Activated CD4-positive, alpha-beta memory T cell treated with anti-CD3 and anti-CD28 coated beads for 36 hours (primary cell): Measurements from ENCODE around the gene ZNF789. TPM values are rescaled to one million over a fixed set of nuclear protein-coding genes. Genes with fewer than 3 reads are reported as not detected.

Experiments
- CTCF ChIA-PET: fragments of 350-600 bp; sonication (Branson Sonifier 250); formaldehyde crosslinking; loops from one replicate; lab custom pipeline; 2021; ENCODE audit warnings: antibody characterized with exemption, inconsistent platforms; lab: Charles Lee
- POLR2A ChIA-PET: fragments of 350-600 bp; sonication (Branson Sonifier 250); formaldehyde crosslinking; loops from one replicate; lab custom pipeline; 2021; ENCODE audit warnings: antibody characterized with exemption; lab: Charles Lee
- DNase-seq: peaks from one replicate; pipeline ENCODE4 v3.0.0-alpha.2; 2020
- H3K27ac Mint-ChIP-seq: one replicate; pipeline ENCODE4 v1.8.0; 2021; ENCODE audit warnings: mixed read lengths
- H3K27me3 Mint-ChIP-seq: one replicate; pipeline ENCODE4 v1.8.0; 2021; ENCODE audit warnings: mixed read lengths
- H3K36me3 Mint-ChIP-seq: one replicate; pipeline ENCODE4 v1.8.0; 2021; ENCODE audit warnings: mixed read lengths
- H3K4me1 Mint-ChIP-seq: one replicate; pipeline ENCODE4 v1.8.0; 2021; ENCODE audit warnings: low read depth, mixed read lengths
- H3K4me3 Mint-ChIP-seq: one replicate; pipeline ENCODE4 v1.8.0; 2021; ENCODE audit warnings: mild to moderate bottlenecking, mixed read lengths
- H3K9me3 Mint-ChIP-seq: one replicate; pipeline ENCODE4 v1.8.0; 2021; ENCODE audit warnings: mixed read lengths
- intact Hi-C: fragments of 100-400 bp; cut with micrococcal nuclease; formaldehyde crosslinking; loops from one replicate; pipeline ENCODE4 v1.15.1; 2023
- total RNA-seq, 2 experiments: library from RNA; stranded (reverse); gene quantifications; one replicate each; pipeline ENCODE4 v1.2.3, GENCODE V29; 2021

Gene ZNF789
- total RNA-seq, 2 experiments from 2014 or later: 14.2 to 15.6 TPM

DNA sequence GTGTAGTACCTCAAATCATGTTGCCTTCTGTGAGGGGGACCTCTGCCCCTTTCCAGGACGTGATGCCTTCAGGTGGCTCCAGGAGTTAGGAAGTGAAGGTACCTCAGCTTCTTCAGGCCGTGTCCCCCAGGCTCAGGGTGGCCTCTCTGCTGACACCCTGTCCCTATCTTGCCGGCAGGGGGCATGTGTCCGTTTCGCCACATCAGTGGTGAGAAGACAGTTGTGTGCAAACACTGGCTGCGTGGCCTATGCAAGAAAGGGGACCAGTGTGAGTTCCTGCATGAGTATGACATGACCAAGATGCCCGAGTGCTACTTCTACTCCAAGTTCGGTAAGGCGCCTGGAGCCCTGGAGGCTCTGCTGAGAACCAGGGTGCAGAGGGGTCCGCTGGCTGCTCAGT lies 24.7 kb upstream of the ZNF789 start:
- peaks cover 39% of the 10 kb centered on the region for H3K36me3 Mint-ChIP-seq
- H3K4me1 Mint-ChIP-seq: peaks cover 4% of the 10 kb centered on the region
- no peaks in the 10 kb centered on the region for H3K9me3 Mint-ChIP-seq
- CTCF ChIA-PET: no interaction called here
- H3K27ac Mint-ChIP-seq: no peak overlapping the region
- peak; percentile 21 for DNase-seq
- POLR2A ChIA-PET: no interaction called here
- intact Hi-C loops: no loop called here
- no peak overlapping the region for H3K4me3 Mint-ChIP-seq
- no peaks in the 10 kb centered on the region for H3K27me3 Mint-ChIP-seq

DNA sequence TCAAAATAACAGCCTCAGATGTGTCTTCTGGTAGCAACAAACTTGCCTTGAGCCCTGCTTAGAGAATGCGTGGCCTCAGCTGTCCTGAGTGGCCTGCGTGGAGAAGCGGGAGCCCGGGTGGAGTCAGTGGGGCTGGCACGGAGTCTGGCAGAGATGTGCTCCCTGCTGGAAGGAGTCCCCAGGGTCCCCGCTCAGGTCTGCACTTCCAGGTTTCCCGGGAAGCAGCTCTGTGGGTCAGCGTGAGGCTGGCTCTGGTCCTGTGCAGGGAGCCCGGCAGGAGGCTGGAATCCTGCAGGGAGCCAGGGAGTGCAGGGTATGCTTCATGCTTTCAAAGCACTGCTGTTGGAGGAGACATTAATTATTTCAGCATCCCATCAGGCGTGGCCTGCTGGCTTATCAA lies 23.8 kb upstream of the ZNF789 start:
- DNase-seq: no peak
- H3K9me3 Mint-ChIP-seq: no peaks in the 10 kb centered on the region
- CTCF ChIA-PET: interaction anchor here (1.1 kb wide), 1 partner anchor 33 kb away, joined by 3 read pairs; no protein-coding TSS in a partner anchor
- H3K27ac Mint-ChIP-seq: no peak overlapping the region
- POLR2A ChIA-PET: interaction anchor here (0.6 kb wide), 2 partner anchors 40 to 429 kb away, joined by 3 to 4 read pairs; no protein-coding TSS in a partner anchor
- H3K27me3 Mint-ChIP-seq: no peaks in the 10 kb centered on the region
- H3K4me1 Mint-ChIP-seq: no peaks in the 10 kb centered on the region
- intact Hi-C loops: no loop called here
- H3K36me3 Mint-ChIP-seq: peaks cover 37% of the 10 kb centered on the region
- H3K4me3 Mint-ChIP-seq: no peak overlapping the region

- Mint-ChIP-seq H3K27me3 (no peaks in the 10 kb centered on the region), H3K9me3 (no peaks in the 10 kb centered on the region), H3K4me1 (no peaks in the 10 kb centered on the region), H3K4me3 (no peak overlapping the region), H3K27ac (no peak overlapping the region), H3K36me3 (peaks cover 39% of the 10 kb centered on the region)
- intact Hi-C loops: no loop called here
- CTCF ChIA-PET: interaction anchor here (0.7 to 1.1 kb wide), 2 partner anchors 15 to 33 kb away, joined by 3 read pairs; no protein-coding TSS in a partner anchor
- no peak for DNase-seq
- POLR2A ChIA-PET: interaction anchor here (0.6 to 1.5 kb wide), 3 partner anchors 10 to 428 kb away, joined by 3 to 4 read pairs (median 4); no protein-coding TSS in a partner anchor
These were observed 23.4 kb upstream of the ZNF789 start for GRCh38 chr7:99449326-99449725.

GRCh38 chr7:99451936-99452335 lies 20.8 kb upstream of the ZNF789 start:
- Mint-ChIP-seq H3K4me3 (no peak overlapping the region), H3K27ac (no peak overlapping the region), H3K9me3 (no peaks in the 10 kb centered on the region), H3K4me1 (no peaks in the 10 kb centered on the region), H3K36me3 (peaks cover 29% of the 10 kb centered on the region), H3K27me3 (no peaks in the 10 kb centered on the region)
- CTCF ChIA-PET: interaction anchor here (0.5 kb wide), 1 partner anchor 1481 kb away, joined by 4 read pairs; no protein-coding TSS in a partner anchor
- DNase-seq: no peak
- POLR2A ChIA-PET: no interaction called here
- intact Hi-C loops: no loop called here

DNA sequence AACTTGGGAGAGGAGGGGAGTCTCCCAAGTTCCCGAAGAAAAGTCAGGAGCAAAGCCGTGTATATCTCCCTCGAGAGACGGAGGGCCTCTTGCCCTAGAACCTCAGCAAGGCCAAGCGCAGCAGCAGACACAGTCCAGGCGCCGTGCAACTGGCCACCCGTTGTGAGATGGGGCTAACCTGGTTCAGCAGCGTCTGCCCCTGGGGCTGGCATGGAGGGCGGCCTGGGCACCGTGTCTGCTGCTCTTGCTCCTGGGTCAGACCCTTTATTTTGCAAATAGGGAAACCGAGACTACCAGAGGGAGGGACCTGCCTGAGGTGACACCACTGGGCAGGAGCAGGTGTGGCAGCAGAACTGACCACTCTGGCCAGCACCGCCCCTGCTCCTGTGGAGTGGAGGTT lies 20.1 kb upstream of the ZNF789 start:
- peaks cover 29% of the 10 kb centered on the region for H3K36me3 Mint-ChIP-seq

GRCh38 chr7:99453105-99453504 lies 19.6 kb upstream of the ZNF789 start:
- peaks cover 28% of the 10 kb centered on the region for H3K36me3 Mint-ChIP-seq
- ChIA-PET CTCF (no interaction called here), POLR2A (no interaction called here)
- H3K27ac Mint-ChIP-seq: no peak overlapping the region
- intact Hi-C loops: no loop called here
- no peaks in the 10 kb centered on the region for H3K27me3 Mint-ChIP-seq
- H3K4me1 Mint-ChIP-seq: no peaks in the 10 kb centered on the region
- no peaks in the 10 kb centered on the region for H3K9me3 Mint-ChIP-seq
- H3K4me3 Mint-ChIP-seq: no peak overlapping the region
- DNase-seq: no peak

More for the DNA sequence above, 20.1 kb upstream of the ZNF789 start:
- Mint-ChIP-seq H3K27ac (no peak overlapping the region), H3K4me3 (no peak overlapping the region), H3K4me1 (no peaks in the 10 kb centered on the region), H3K9me3 (no peaks in the 10 kb centered on the region), H3K27me3 (no peaks in the 10 kb centered on the region)
- intact Hi-C loops: no loop called here
- DNase-seq: no peak
- POLR2A ChIA-PET: no interaction called here
- CTCF ChIA-PET: no interaction called here

- DNase-seq: no peak
- Mint-ChIP-seq H3K4me1 (peaks cover 17% of the 10 kb centered on the region), H3K27me3 (no peaks in the 10 kb centered on the region), H3K4me3 (no peak overlapping the region), H3K9me3 (no peaks in the 10 kb centered on the region), H3K36me3 (peaks cover 32% of the 10 kb centered on the region), H3K27ac (no peak overlapping the region)
- ChIA-PET CTCF (no interaction called here), POLR2A (interaction anchor here (1.6 kb wide), 1 partner anchor 9 kb away, joined by 5 read pairs; no protein-coding TSS in a partner anchor)
- intact Hi-C loops: no loop called here
These were observed 16.8 kb upstream of the ZNF789 start for GRCh38 chr7:99455874-99456273.

DNA sequence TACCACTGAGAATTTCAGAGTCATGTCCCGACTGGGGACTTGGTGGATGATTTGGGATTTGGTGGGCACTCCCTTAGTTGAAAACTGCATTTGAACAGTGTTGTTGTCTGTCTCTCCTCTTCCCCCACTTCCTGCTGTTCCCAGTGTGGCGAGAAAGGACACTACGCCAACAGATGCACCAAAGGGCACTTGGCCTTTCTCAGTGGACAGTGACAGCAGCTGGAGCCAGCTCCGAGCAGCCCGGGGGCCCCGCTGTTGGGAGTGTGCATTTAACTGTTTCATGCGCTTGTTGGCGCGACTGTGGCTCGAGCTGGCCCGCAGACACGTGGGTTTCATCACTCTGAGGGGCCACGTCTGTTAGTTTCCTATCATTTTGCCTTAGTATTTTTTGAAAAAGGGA lies 16.4 kb upstream of the ZNF789 start:
- intact Hi-C loops: no loop called here
- Mint-ChIP-seq H3K27ac (no peak overlapping the region), H3K36me3 (peaks cover 29% of the 10 kb centered on the region), H3K4me3 (no peak overlapping the region), H3K9me3 (no peaks in the 10 kb centered on the region), H3K27me3 (no peaks in the 10 kb centered on the region), H3K4me1 (peaks cover 20% of the 10 kb centered on the region)
- DNase-seq: no peak
- ChIA-PET CTCF (no interaction called here), POLR2A (interaction anchor here (1.6 kb wide), 1 partner anchor 9 kb away, joined by 5 read pairs; no protein-coding TSS in a partner anchor)

- CTCF ChIA-PET: no interaction called here
- peaks cover 31% of the 10 kb centered on the region for H3K36me3 Mint-ChIP-seq
- no peak overlapping the region for H3K27ac Mint-ChIP-seq
- no peaks in the 10 kb centered on the region for H3K9me3 Mint-ChIP-seq
- H3K27me3 Mint-ChIP-seq: no peaks in the 10 kb centered on the region
- H3K4me1 Mint-ChIP-seq: peaks cover 21% of the 10 kb centered on the region
- no peak for DNase-seq
- intact Hi-C loops: no loop called here
- POLR2A ChIA-PET: no interaction called here
- no peak overlapping the region for H3K4me3 Mint-ChIP-seq
These were observed 15.5 kb upstream of the ZNF789 start for GRCh38 chr7:99457050-99457649.

GRCh38 chr7:99457650-99458493 lies 14.8 kb upstream of the ZNF789 start:
- CTCF ChIA-PET: no interaction called here
- H3K36me3 Mint-ChIP-seq: peaks cover 34% of the 10 kb centered on the region
- no peaks in the 10 kb centered on the region for H3K9me3 Mint-ChIP-seq
- H3K4me3 Mint-ChIP-seq: no peak overlapping the region
- H3K4me1 Mint-ChIP-seq: peaks cover 24% of the 10 kb centered on the region
- no peak overlapping the region for H3K27ac Mint-ChIP-seq
- intact Hi-C loops: no loop called here
- no peak for DNase-seq
- POLR2A ChIA-PET: no interaction called here
- H3K27me3 Mint-ChIP-seq: no peaks in the 10 kb centered on the region

DNA sequence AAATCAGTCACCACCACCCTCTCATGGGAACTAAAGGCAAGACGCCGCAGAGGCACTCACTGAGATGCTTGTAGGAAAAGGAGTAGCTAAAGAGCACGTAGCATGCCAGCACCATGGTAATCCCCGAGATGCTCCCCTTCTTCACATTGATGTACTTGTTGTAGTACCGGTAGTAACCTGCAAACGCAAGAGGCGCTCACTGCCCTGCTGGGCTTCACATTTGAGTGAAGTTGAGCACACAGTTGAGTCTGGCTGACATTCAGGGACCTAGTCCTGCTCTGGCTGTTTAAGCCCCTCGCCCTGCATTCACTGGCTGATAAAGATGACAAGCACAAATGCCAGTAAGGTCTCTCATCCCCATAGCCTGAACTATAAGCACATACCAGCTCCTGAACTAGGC lies 13.6 kb upstream of the ZNF789 start:
- no peak overlapping the region for H3K4me3 Mint-ChIP-seq
- H3K4me1 Mint-ChIP-seq: peaks cover 31% of the 10 kb centered on the region
- intact Hi-C loops: no loop called here
- no peak overlapping the region for H3K27ac Mint-ChIP-seq
- H3K36me3 Mint-ChIP-seq: peaks cover 37% of the 10 kb centered on the region
- no peaks in the 10 kb centered on the region for H3K27me3 Mint-ChIP-seq
- H3K9me3 Mint-ChIP-seq: no peaks in the 10 kb centered on the region
- ChIA-PET POLR2A (interaction anchor here (1.6 kb wide), 1 partner anchor 9 kb away, joined by 4 read pairs; no protein-coding TSS in a partner anchor), CTCF (interaction anchor here (0.6 kb wide), 2 partner anchors 223 to 445 kb away, joined by 3 read pairs; no protein-coding TSS in a partner anchor)
- DNase-seq: peak; percentile 47

- Mint-ChIP-seq H3K4me3 (no peak overlapping the region), H3K36me3 (peaks cover 38% of the 10 kb centered on the region), H3K9me3 (no peaks in the 10 kb centered on the region), H3K27ac (no peak overlapping the region), H3K4me1 (peaks cover 43% of the 10 kb centered on the region), H3K27me3 (no peaks in the 10 kb centered on the region)
- intact Hi-C loops: no loop called here
- DNase-seq: no peak
- ChIA-PET POLR2A (no interaction called here), CTCF (interaction anchor here (0.6 kb wide), 1 partner anchor 426 kb away, joined by 3 read pairs; no protein-coding TSS in a partner anchor)
These were observed 12.0 kb upstream of the ZNF789 start for GRCh38 chr7:99460651-99461050.
